Left renal cortex interstitium (tissue), 4 donors: ENCODE measurements around the gene CNOT1. TPM values are rescaled to one million over a fixed set of nuclear protein-coding genes. Genes with fewer than 3 reads are reported as not detected.

Experiments
- DNase-seq, 4 donors: peaks; one replicate each; pipeline ENCODE4 v3.0.0-alpha.2; 2013; ENCODE audit warnings: low read depth in 4 of 4, low spot score in 2 of 4, missing footprints in 1 of 4
- polyA plus RNA-seq, 4 donors: library from polyadenylated mRNA; unstranded; fragments of 120-200 nt; gene quantifications; one replicate each; pipeline ENCODE4 v1.2.1, GENCODE V29; 2013; ENCODE audit not compliant: insufficient read length in 4 of 4

The CNOT1 gene
- polyA plus RNA-seq, 4 donors, result 144 to 203 (median 194) TPM

GRCh38 chr16:58530179-58530578, 99.4 kb downstream of the CNOT1 start:
- no peak for DNase-seq

- no peak for DNase-seq
Measured at GRCh38 chr16:58519707-58520106, 109.9 kb downstream of the CNOT1 start.

- DNase-seq, result no peak
Measured at GRCh38 chr16:58518980-58519368, 110.7 kb downstream of the CNOT1 start.

GRCh38 chr16:58518083-58518979, 111.3 kb downstream of the CNOT1 start:
- DNase-seq, result no peak

GRCh38 chr16:58516768-58517107, 112.9 kb downstream of the CNOT1 start:
- no peak for DNase-seq

GRCh38 chr16:58515871-58516767, 113.5 kb downstream of the CNOT1 start:
- DNase-seq, result no peak

- peak; percentile 69 to 82 (median 76) for DNase-seq
Measured at GRCh38 chr16:58515125-58515870, 114.3 kb downstream of the CNOT1 start, which contains the start of gene SETD6. Gene SETD6 (plus strand): TSS chr16:58515517. CDS start chr16:58515538, 21 bp downstream.

- DNase-seq, result no peak
Measured at GRCh38 chr16:58513874-58514273, 115.8 kb downstream of the CNOT1 start.

GRCh38 chr16:58511933-58512815, 117.5 kb downstream of the CNOT1 start:
- no peak for DNase-seq

GRCh38 chr16:58510776-58511628, 118.6 kb downstream of the CNOT1 start:
- DNase-seq, result no peak

- no peak for DNase-seq
Measured at GRCh38 chr16:58510097-58510775, 119.4 kb downstream of the CNOT1 start.

GRCh38 chr16:58509256-58510096, 120.2 kb downstream of the CNOT1 start:
- no peak for DNase-seq

GRCh38 chr16:58508671-58509251, 120.9 kb downstream of the CNOT1 start:
- DNase-seq, result no peak

- DNase-seq, result no peak
Measured at GRCh38 chr16:58507963-58508670, 121.5 kb downstream of the CNOT1 start.

GRCh38 chr16:58507195-58507962, 122.2 kb downstream of the CNOT1 start:
- DNase-seq, result no peak
